OCI-LY3 (cell line): ENCODE results near the gene PHLPP2.

Source experiments
- CTCF ChIP-seq: fragments of 200-600, 300-600 bp; sonication (generic); IDR thresholded peaks from 2 replicates; pipeline ENCODE4 v1.5.1; 2014; ENCODE audit warnings: antibody characterized with exemption, low read length, low read depth
- EZH2phosphoT487 ChIP-seq: fragments of 200-600 bp; shearing (Covaris generic); IDR thresholded peaks from 2 replicates; pipeline ENCODE4 v1.6.1; 2018; ENCODE audit warnings: antibody characterized with exemption, mixed run types, low read depth

GRCh38 chr16:71769222-71769621, 44.7 kb upstream of the PHLPP2 start:
- TF ChIP-seq CTCF (no peak), EZH2phosphoT487 (no peak)
